Measurements from ENCODE around the gene IFIT2.

GRCh38 chr10:89304925-89305324 is 3.1 kb downstream of the IFIT2 start:
- TF ChIP-seq CTCF (IDR thresholded peaks at IDR 0.05) (no peak), POLR2A (IDR thresholded peaks at IDR 0.05) (no peak)
